ENCODE measurements around the gene QPCTL. TPM values are rescaled to one million over a fixed set of nuclear protein-coding genes. Genes with fewer than 3 reads are reported as not detected.

Gene QPCTL
- total and polyA plus RNA-seq, 9 of the 15 experiments (the other 6 are each of a cell fraction or from before 2014, with no cell fraction given), result 0.99 to 31.3 (median 12.7) TPM

GRCh38 chr19:45730368-45731288 lies 38.2 kb downstream of the QPCTL start, which contains the start of gene FBXO46 (continued):
- no peak for TF ChIP-seq CHD7 (IDR thresholded peaks at IDR 0.05; ENCODE audit: low read depth, low read length)
- TF ChIP-seq TAL1 (IDR thresholded peaks at IDR 0.05), result no peak
- no peak for TF ChIP-seq ZNF12 (CRISPR knock-in tag; IDR thresholded peaks at IDR 0.05)
- 0 out of 2 replicates have a peak, but pooled peaks have one; percentile 53 for TF ChIP-seq MYC (IDR thresholded peaks at IDR 0.05; ENCODE audit: low read depth, low read length)
- TF ChIP-seq MYC (CRISPR knock-in tag; IDR thresholded peaks at IDR 0.05; ENCODE audit: borderline replicate concordance, low read depth), result no peak
- no peak for TF ChIP-seq RAD21 (CRISPR knock-in tag; conservative IDR thresholded peaks at IDR 0.05 in 1 of 2, IDR thresholded peaks at IDR 0.05 in 1 of 2)
- TF ChIP-seq ATF2 (CRISPR knock-in tag; IDR thresholded peaks at IDR 0.05), result no peak
- no peak for TF ChIP-seq ZNF57 (CRISPR knock-in tag; IDR thresholded peaks at IDR 0.05)
- no peak for TF ChIP-seq KDM1A (IDR thresholded peaks at IDR 0.05)
- TF ChIP-seq ZNF165 (CRISPR knock-in tag; IDR thresholded peaks at IDR 0.05; ENCODE audit: borderline replicate concordance), result no peak
- TF ChIP-seq MEIS2 (IDR thresholded peaks at IDR 0.05; ENCODE audit: partially characterized antibody), result peak; percentile 85
- TF ChIP-seq, protein P1, sequence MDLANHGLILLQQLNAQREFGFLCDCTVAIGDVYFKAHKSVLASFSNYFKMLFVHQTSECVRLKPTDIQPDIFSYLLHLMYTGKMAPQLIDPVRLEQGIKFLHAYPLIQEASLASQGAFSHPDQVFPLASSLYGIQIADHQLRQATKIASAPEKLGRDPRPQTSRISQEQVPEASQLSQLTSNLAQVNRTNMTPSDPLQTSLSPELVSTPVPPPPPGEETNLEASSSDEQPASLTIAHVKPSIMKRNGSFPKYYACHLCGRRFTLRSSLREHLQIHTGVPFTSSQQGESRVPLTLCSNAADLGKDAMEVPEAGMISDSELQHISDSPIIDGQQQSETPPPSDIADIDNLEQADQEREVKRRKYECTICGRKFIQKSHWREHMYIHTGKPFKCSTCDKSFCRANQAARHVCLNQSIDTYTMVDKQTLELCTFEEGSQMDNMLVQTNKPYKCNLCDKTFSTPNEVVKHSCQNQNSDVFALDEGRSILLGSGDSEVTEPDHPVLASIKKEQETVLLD (IDR thresholded peaks at IDR 0.05), result peak; percentile 93
- no peak for TF ChIP-seq TAF9B (IDR thresholded peaks at IDR 0.05; ENCODE audit: partially characterized antibody)

All from K562 (cell line).